ENCODE measurements around the gene ATP6AP2.

GRCh38 chrX:40623139-40623536 is 42.4 kb downstream of the ATP6AP2 start, which contains the start of gene MPC1L:
- TF ChIP-seq EZH2 (IDR thresholded peaks at IDR 0.05; ENCODE audit: low read depth, unreplicated experiment) (no peak), REST (IDR thresholded peaks at IDR 0.05; ENCODE audit: unreplicated experiment) (no peak), CTCF (conservative IDR thresholded peaks at IDR 0.05; ENCODE audit: low read depth in 2 of 2) (no peak), ZNF331 (CRISPR knock-in tag; IDR thresholded peaks at IDR 0.05; ENCODE audit: low read depth) (no peak), ZNF114 (CRISPR knock-in tag; IDR thresholded peaks at IDR 0.05) (no peak)
